NB4 (cell line): ENCODE results near the gene CDH9.

Experiments used
- CTCF ChIP-seq: IDR thresholded peaks from one replicate; pipeline ENCODE4 v1.5.1; 2012; ENCODE audit warnings: low read depth, low read length
- MAX ChIP-seq: IDR thresholded peaks from 2 replicates; pipeline ENCODE4 v1.6.1; 2011; ENCODE audit warnings: low read depth, low read length
- MYC ChIP-seq: IDR thresholded peaks from 2 replicates; pipeline ENCODE4 v1.6.1; 2011; ENCODE audit warnings: low read depth, low read length
- POLR2A ChIP-seq: IDR thresholded peaks from 2 replicates; pipeline ENCODE4 v1.6.1; 2011; ENCODE audit warnings: mild to moderate bottlenecking; ENCODE audit not compliant: insufficient read length; ENCODE audit errors: extremely low read depth

- TF ChIP-seq CTCF (no peak), POLR2A (no peak), MAX (no peak), MYC (no peak)
These were observed 134.9 kb downstream of the CDH9 start for GRCh38 chr5:26903469-26903868.
